WTC11 (cell line): ENCODE data around the gene DDC. TPM values are rescaled to one million over a fixed set of nuclear protein-coding genes. Genes with fewer than 3 reads are reported as not detected.

ENCODE experiments used
- ATAC-seq: fragments of 200-7000 bp; cut with Tn5 transposase; 2 replicates; pipeline ENCODE4 v1.10.0; 2021; ENCODE audit warnings: mild to moderate bottlenecking, moderate library complexity
- CTCF ChIA-PET: fragments of 300-600 bp; sonication (Branson Sonifier 250); formaldehyde crosslinking; loops from one replicate; lab custom pipeline; 2021; ENCODE audit warnings: antibody characterized with exemption; lab: Charles Lee
- POLR2A ChIA-PET: fragments of 350-600 bp; sonication (Branson Sonifier 250); formaldehyde crosslinking; loops from one replicate; lab custom pipeline; 2021; ENCODE audit warnings: antibody characterized with exemption; lab: Charles Lee
- DNase-seq: peaks from one replicate; pipeline ENCODE4 v3.0.0; 2021; ENCODE audit warnings: low spot score
- H3K27ac Mint-ChIP-seq: 2 replicates; pipeline ENCODE4 v1.8.0; 2021; ENCODE audit warnings: mixed read lengths
- H3K27me3 Mint-ChIP-seq: 2 replicates; pipeline ENCODE4 v1.8.0; 2021; ENCODE audit warnings: low read depth, mild to moderate bottlenecking, moderate library complexity, mixed read lengths
- H3K36me3 Mint-ChIP-seq: 2 replicates; pipeline ENCODE4 v1.8.0; 2021; ENCODE audit warnings: mixed read lengths
- H3K4me1 Mint-ChIP-seq: 2 replicates; pipeline ENCODE4 v1.8.0; 2022; ENCODE audit warnings: mixed read lengths
- H3K4me3 Mint-ChIP-seq: 2 replicates; pipeline ENCODE4 v1.8.0; 2021; ENCODE audit warnings: mild to moderate bottlenecking, moderate library complexity, mixed read lengths
- H3K9me3 Mint-ChIP-seq: 2 replicates; pipeline ENCODE4 v1.8.0; 2021; ENCODE audit warnings: mixed read lengths
- CBFB ChIP-seq: sonication (generic); formaldehyde crosslinking; IDR thresholded peaks from 2 replicates; pipeline ENCODE4 v1.8.1; 2022; ENCODE audit warnings: mild to moderate bottlenecking, low read depth, missing genetic modification reagents
- EMX1 ChIP-seq: fragments of 250-450 bp; sonication (Bioruptor Pico); IDR thresholded peaks from 2 replicates; pipeline ENCODE4 v1.8.0; 2021; ENCODE audit warnings: mild to moderate bottlenecking
- GABPB1 ChIP-seq: sonication (generic); formaldehyde crosslinking; IDR thresholded peaks from 2 replicates; pipeline ENCODE4 v1.8.1; 2023; ENCODE audit warnings: mild to moderate bottlenecking, missing genetic modification reagents
- HMGA2 ChIP-seq: fragments of 250-450 bp; sonication (Bioruptor Pico); IDR thresholded peaks from 2 replicates; pipeline ENCODE4 v1.4.0; 2021; ENCODE audit warnings: mild to moderate bottlenecking, moderate library complexity
- MXD4 ChIP-seq: fragments of 250-450 bp; sonication (Bioruptor Pico); IDR thresholded peaks from 2 replicates; pipeline ENCODE4 v1.8.0; 2021; ENCODE audit warnings: mild to moderate bottlenecking, moderate library complexity, borderline replicate concordance
- MYBL2 ChIP-seq: sonication (generic); formaldehyde crosslinking; IDR thresholded peaks from 2 replicates; pipeline ENCODE4 v1.8.1; 2023; ENCODE audit warnings: mild to moderate bottlenecking, moderate library complexity, missing genetic modification reagents
- NFATC4 ChIP-seq: fragments of 250-450 bp; sonication (Bioruptor Pico); IDR thresholded peaks from 2 replicates; pipeline ENCODE4 v1.9.0; 2021; ENCODE audit warnings: mild to moderate bottlenecking
- OVOL2 ChIP-seq: fragments of 250-450 bp; sonication (Bioruptor Pico); IDR thresholded peaks from 2 replicates; pipeline ENCODE4 v1.9.0; 2021; ENCODE audit warnings: mild to moderate bottlenecking, borderline replicate concordance
- PRRX2 ChIP-seq: fragments of 250-450 bp; sonication (Bioruptor Pico); IDR thresholded peaks from 2 replicates; pipeline ENCODE4 v1.8.0; 2021; ENCODE audit warnings: mild to moderate bottlenecking
- RORB ChIP-seq: fragments of 250-450 bp; sonication (Bioruptor Pico); IDR thresholded peaks from 2 replicates; pipeline ENCODE4 v1.9.0; 2021; ENCODE audit warnings: mild to moderate bottlenecking
- TEAD4 ChIP-seq: sonication (generic); formaldehyde crosslinking; IDR thresholded peaks from 2 replicates; pipeline ENCODE4 v1.8.0; 2022; ENCODE audit warnings: mild to moderate bottlenecking, missing genetic modification reagents
- ZBTB21 ChIP-seq: sonication (generic); formaldehyde crosslinking; IDR thresholded peaks from 2 replicates; pipeline ENCODE4 v1.8.1; 2023; ENCODE audit warnings: mild to moderate bottlenecking, missing genetic modification reagents, borderline replicate concordance
- ZNF121 ChIP-seq: sonication (generic); formaldehyde crosslinking; IDR thresholded peaks from 2 replicates; pipeline ENCODE4 v1.8.0; 2023; ENCODE audit warnings: missing genetic modification reagents
- ZNF138 ChIP-seq: sonication (generic); formaldehyde crosslinking; conservative IDR thresholded peaks from 2 replicates; pipeline ENCODE4 v1.8.1; 2022; ENCODE audit warnings: mild to moderate bottlenecking, moderate library complexity, missing genetic modification reagents
- ZNF219 ChIP-seq: sonication (generic); formaldehyde crosslinking; IDR thresholded peaks from 2 replicates; pipeline ENCODE4 v1.8.0; 2023; ENCODE audit warnings: missing genetic modification reagents, mild to moderate bottlenecking, borderline replicate concordance
- ZNF263 ChIP-seq: sonication (generic); formaldehyde crosslinking; IDR thresholded peaks from 2 replicates; pipeline ENCODE4 v1.8.1; 2022; ENCODE audit warnings: low read depth, mild to moderate bottlenecking, moderate library complexity, missing genetic modification reagents
- ZNF416 ChIP-seq: fragments of 250-450 bp; sonication (Bioruptor Pico); IDR thresholded peaks from 2 replicates; pipeline ENCODE4 v1.9.0; 2021; ENCODE audit warnings: mild to moderate bottlenecking, inconsistent platforms
- ZNF423 ChIP-seq: fragments of 250-450 bp; sonication (Bioruptor Pico); IDR thresholded peaks from 2 replicates; pipeline ENCODE4 v2.1.2; 2022; ENCODE audit warnings: mild to moderate bottlenecking, moderate library complexity
- ZNF671 ChIP-seq: fragments of 250-450 bp; sonication (Bioruptor Pico); IDR thresholded peaks from 2 replicates; pipeline ENCODE4 v1.8.0; 2021; ENCODE audit warnings: mild to moderate bottlenecking
- total RNA-seq: library from RNA; stranded (reverse); gene quantifications from 3 replicates; pipeline ENCODE4 v1.2.3, GENCODE V29; 2021
- TF ChIP-seq, protein P1 (sequence below): fragments of 250-450 bp; sonication (Bioruptor Pico); IDR thresholded peaks from 2 replicates; pipeline ENCODE4 v1.8.0; 2021; ENCODE audit warnings: mild to moderate bottlenecking
- TF ChIP-seq, protein P2 (sequence below): fragments of 250-450 bp; sonication (Bioruptor Pico); IDR thresholded peaks from 2 replicates; pipeline ENCODE4 v1.9.0; 2021; ENCODE audit warnings: mild to moderate bottlenecking
- TF ChIP-seq, protein P3 (sequence below): sonication (generic); formaldehyde crosslinking; IDR thresholded peaks from 2 replicates; pipeline ENCODE4 v1.8.1; 2022; ENCODE audit warnings: mild to moderate bottlenecking, moderate library complexity, missing genetic modification reagents
- TF ChIP-seq, protein P4 (sequence below): sonication (generic); formaldehyde crosslinking; IDR thresholded peaks from 2 replicates; pipeline ENCODE4 v1.8.1; 2023; ENCODE audit warnings: mild to moderate bottlenecking, missing genetic modification reagents, borderline replicate concordance
- TF ChIP-seq, protein P5 (sequence below): sonication (generic); formaldehyde crosslinking; IDR thresholded peaks from 2 replicates; pipeline ENCODE4 v1.8.0; 2022; ENCODE audit warnings: mild to moderate bottlenecking, missing genetic modification reagents

DDC gene
- total RNA-seq, 1 experiment from 2014 or later = not detected

DNA sequence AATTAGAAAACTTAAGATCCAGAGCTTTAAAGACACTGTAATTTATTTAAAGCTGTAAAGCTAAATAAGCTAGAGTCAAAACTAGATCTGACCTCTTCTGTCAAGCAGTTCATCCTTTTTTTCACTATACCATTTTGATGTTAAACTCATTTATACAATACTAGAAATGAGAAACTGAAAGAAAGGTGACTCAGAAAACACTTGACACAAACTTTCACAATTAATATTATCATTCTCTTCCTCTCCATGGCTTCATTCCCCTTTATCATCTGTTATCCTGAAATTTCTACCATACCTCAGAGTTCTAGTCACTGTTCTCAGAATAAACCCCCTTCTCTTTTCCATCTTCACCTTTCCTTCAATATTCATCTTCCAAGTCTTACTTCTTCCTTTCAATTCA is 116.4 kb downstream of the DDC start:
- H3K4me3 Mint-ChIP-seq = no peak overlapping the region

DNA sequence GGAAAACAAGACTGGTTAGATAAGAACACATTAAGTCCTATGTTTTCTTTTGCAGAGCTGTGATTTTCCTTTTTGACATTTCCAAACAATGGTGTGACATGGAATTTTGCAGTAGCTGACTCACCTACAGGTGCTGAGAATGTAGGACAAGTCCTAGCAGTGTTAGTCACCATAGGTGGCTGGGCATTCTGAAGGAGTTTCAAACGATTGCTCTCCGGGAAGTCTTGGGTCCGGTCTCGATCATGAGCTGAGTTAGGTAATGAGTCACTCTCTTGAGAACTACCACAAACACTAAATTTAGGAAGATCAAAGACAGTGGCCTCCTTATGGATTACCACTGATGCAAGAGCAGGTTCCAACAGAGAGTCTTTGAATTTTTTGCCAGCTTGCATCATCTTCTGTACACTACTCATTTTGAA is 118.7 kb downstream of the DDC start:
- POLR2A ChIA-PET = no interaction called here
- peaks cover 8% of the 10 kb centered on the region for H3K36me3 Mint-ChIP-seq
- H3K27ac Mint-ChIP-seq = no peak overlapping the region
- peaks cover 9% of the 10 kb centered on the region for H3K4me1 Mint-ChIP-seq
- H3K9me3 Mint-ChIP-seq = no peaks in the 10 kb centered on the region
- TF ChIP-seq GABPB1 (CRISPR knock-in tag) (peak; percentile 53), RORB (CRISPR knock-in tag) (no peak)
- ATAC-seq = no peak
- DNase-seq = no peak
- CTCF ChIA-PET = no interaction called here
- H3K27me3 Mint-ChIP-seq = peaks cover 12% of the 10 kb centered on the region
- no peak overlapping the region for H3K4me3 Mint-ChIP-seq

More for the DNA sequence above, 116.4 kb downstream of the DDC start:
- Mint-ChIP-seq H3K27me3 (peaks cover 12% of the 10 kb centered on the region), H3K27ac (no peak overlapping the region), H3K4me1 (peaks cover 9% of the 10 kb centered on the region), H3K9me3 (no peaks in the 10 kb centered on the region), H3K36me3 (peaks cover 8% of the 10 kb centered on the region)
- CTCF ChIA-PET = interaction anchor here (1.2 to 2.2 kb wide), 2 partner anchors 31 to 356 kb away, joined by 3 to 5 read pairs; partner anchors contain the start of gene ZPBP
- DNase-seq (no peak), ATAC-seq (no peak)
- POLR2A ChIA-PET = no interaction called here
- TF ChIP-seq MYBL2 (CRISPR knock-in tag) (no peak), OVOL2 (no peak), MXD4 (no peak), ZNF121 (CRISPR knock-in tag) (no peak), PRRX2 (CRISPR knock-in tag) (no peak), ZNF671 (no peak)
- TF ChIP-seq, protein P1, sequence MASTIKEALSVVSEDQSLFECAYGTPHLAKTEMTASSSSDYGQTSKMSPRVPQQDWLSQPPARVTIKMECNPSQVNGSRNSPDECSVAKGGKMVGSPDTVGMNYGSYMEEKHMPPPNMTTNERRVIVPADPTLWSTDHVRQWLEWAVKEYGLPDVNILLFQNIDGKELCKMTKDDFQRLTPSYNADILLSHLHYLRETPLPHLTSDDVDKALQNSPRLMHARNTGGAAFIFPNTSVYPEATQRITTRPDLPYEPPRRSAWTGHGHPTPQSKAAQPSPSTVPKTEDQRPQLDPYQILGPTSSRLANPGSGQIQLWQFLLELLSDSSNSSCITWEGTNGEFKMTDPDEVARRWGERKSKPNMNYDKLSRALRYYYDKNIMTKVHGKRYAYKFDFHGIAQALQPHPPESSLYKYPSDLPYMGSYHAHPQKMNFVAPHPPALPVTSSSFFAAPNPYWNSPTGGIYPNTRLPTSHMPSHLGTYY (CRISPR knock-in tag) = no peak
- TF ChIP-seq, protein P2, sequence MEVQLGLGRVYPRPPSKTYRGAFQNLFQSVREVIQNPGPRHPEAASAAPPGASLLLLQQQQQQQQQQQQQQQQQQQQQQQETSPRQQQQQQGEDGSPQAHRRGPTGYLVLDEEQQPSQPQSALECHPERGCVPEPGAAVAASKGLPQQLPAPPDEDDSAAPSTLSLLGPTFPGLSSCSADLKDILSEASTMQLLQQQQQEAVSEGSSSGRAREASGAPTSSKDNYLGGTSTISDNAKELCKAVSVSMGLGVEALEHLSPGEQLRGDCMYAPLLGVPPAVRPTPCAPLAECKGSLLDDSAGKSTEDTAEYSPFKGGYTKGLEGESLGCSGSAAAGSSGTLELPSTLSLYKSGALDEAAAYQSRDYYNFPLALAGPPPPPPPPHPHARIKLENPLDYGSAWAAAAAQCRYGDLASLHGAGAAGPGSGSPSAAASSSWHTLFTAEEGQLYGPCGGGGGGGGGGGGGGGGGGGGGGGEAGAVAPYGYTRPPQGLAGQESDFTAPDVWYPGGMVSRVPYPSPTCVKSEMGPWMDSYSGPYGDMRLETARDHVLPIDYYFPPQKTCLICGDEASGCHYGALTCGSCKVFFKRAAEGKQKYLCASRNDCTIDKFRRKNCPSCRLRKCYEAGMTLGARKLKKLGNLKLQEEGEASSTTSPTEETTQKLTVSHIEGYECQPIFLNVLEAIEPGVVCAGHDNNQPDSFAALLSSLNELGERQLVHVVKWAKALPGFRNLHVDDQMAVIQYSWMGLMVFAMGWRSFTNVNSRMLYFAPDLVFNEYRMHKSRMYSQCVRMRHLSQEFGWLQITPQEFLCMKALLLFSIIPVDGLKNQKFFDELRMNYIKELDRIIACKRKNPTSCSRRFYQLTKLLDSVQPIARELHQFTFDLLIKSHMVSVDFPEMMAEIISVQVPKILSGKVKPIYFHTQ (CRISPR knock-in tag) = no peak
- TF ChIP-seq, protein P3, sequence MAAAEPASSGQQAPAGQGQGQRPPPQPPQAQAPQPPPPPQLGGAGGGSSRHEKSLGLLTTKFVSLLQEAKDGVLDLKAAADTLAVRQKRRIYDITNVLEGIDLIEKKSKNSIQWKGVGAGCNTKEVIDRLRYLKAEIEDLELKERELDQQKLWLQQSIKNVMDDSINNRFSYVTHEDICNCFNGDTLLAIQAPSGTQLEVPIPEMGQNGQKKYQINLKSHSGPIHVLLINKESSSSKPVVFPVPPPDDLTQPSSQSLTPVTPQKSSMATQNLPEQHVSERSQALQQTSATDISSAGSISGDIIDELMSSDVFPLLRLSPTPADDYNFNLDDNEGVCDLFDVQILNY = no peak

DNA sequence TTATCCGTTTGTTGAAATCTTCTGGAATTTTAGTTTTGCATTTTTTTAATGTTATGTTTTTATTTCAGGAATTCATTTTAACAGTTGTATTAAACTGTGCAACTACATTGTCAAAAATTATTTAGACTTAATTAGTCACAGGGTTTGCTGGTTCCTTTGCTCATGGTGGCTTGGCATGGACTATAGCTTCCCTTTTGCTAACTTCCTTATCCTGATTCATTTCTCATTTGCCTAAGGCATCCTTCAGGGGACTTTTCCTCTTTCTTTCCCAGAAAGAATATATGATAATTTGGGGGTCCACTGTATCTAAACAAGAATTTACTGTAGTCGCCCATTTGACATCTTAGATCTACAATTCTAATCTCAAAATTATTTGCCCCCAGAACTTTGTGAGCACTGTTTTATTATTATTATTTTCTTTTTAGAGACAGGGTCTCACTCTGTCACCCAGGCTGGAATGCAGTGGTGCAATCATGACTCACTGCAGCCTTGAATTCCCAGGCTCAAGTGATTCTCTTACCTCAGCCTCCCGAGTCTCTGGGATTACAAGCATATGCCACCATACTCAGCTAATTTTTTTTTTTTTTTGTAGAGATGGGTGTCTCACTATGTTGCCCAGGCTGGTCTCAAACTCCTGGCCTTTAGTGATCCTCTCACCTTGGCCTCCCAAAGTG is 128.9 kb downstream of the DDC start:
- H3K36me3 Mint-ChIP-seq = no peaks in the 10 kb centered on the region
- TF ChIP-seq HMGA2 (CRISPR knock-in tag) (no peak), ZNF121 (CRISPR knock-in tag) (no peak), ZNF416 (CRISPR knock-in tag) (no peak), ZNF219 (CRISPR knock-in tag) (no peak), ZNF263 (no peak), ZNF423 (CRISPR knock-in tag) (no peak), TEAD4 (CRISPR knock-in tag) (no peak), CBFB (CRISPR knock-in tag) (no peak), EMX1 (CRISPR knock-in tag) (no peak), NFATC4 (CRISPR knock-in tag) (no peak), ZBTB21 (CRISPR knock-in tag) (no peak), MYBL2 (CRISPR knock-in tag) (no peak), ZNF138 (no peak)
- TF ChIP-seq, protein P4, sequence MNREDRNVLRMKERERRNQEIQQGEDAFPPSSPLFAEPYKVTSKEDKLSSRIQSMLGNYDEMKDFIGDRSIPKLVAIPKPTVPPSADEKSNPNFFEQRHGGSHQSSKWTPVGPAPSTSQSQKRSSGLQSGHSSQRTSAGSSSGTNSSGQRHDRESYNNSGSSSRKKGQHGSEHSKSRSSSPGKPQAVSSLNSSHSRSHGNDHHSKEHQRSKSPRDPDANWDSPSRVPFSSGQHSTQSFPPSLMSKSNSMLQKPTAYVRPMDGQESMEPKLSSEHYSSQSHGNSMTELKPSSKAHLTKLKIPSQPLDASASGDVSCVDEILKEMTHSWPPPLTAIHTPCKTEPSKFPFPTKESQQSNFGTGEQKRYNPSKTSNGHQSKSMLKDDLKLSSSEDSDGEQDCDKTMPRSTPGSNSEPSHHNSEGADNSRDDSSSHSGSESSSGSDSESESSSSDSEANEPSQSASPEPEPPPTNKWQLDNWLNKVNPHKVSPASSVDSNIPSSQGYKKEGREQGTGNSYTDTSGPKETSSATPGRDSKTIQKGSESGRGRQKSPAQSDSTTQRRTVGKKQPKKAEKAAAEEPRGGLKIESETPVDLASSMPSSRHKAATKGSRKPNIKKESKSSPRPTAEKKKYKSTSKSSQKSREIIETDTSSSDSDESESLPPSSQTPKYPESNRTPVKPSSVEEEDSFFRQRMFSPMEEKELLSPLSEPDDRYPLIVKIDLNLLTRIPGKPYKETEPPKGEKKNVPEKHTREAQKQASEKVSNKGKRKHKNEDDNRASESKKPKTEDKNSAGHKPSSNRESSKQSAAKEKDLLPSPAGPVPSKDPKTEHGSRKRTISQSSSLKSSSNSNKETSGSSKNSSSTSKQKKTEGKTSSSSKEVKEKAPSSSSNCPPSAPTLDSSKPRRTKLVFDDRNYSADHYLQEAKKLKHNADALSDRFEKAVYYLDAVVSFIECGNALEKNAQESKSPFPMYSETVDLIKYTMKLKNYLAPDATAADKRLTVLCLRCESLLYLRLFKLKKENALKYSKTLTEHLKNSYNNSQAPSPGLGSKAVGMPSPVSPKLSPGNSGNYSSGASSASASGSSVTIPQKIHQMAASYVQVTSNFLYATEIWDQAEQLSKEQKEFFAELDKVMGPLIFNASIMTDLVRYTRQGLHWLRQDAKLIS (CRISPR knock-in tag) = no peak
- TF ChIP-seq, protein P5, sequence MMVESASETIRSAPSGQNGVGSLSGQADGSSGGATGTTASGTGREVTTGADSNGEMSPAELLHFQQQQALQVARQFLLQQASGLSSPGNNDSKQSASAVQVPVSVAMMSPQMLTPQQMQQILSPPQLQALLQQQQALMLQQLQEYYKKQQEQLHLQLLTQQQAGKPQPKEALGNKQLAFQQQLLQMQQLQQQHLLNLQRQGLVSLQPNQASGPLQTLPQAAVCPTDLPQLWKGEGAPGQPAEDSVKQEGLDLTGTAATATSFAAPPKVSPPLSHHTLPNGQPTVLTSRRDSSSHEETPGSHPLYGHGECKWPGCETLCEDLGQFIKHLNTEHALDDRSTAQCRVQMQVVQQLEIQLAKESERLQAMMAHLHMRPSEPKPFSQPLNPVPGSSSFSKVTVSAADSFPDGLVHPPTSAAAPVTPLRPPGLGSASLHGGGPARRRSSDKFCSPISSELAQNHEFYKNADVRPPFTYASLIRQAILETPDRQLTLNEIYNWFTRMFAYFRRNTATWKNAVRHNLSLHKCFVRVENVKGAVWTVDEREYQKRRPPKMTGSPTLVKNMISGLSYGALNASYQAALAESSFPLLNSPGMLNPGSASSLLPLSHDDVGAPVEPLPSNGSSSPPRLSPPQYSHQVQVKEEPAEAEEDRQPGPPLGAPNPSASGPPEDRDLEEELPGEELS = no peak

More for the DNA sequence above, 128.9 kb downstream of the DDC start:
- CTCF ChIA-PET = interaction anchor here (0.9 kb wide), 1 partner anchor 12 kb away, joined by 3 read pairs; no protein-coding TSS in a partner anchor
- no peaks in the 10 kb centered on the region for H3K27me3 Mint-ChIP-seq
- DNase-seq = no peak
- POLR2A ChIA-PET = no interaction called here
- no peaks in the 10 kb centered on the region for H3K4me1 Mint-ChIP-seq
- no peak overlapping the region for H3K27ac Mint-ChIP-seq
- no peak overlapping the region for H3K4me3 Mint-ChIP-seq
- H3K9me3 Mint-ChIP-seq = no peaks in the 10 kb centered on the region
- no peak for ATAC-seq
